Activated T-helper 9 cell treated with anti-CD3 and anti-CD28 coated beads, Interleukin-2, amount 50 U/mL, for 16 hours (primary cell): ENCODE measurements around the gene MCOLN2.
A peak's percentile ranks its signal among the peaks of the same experiment; 100 is the strongest.
"Not testable (repeated sequence)": the region's sequence is repeated elsewhere in the genome, so short reads cannot be mapped to it uniquely, and the experiment has no call there.

ENCODE experiments used
- DNase-seq: peaks from one replicate; pipeline ENCODE4 v3.0.0-alpha.2; 2020; ENCODE audit warnings: low read depth

The MCOLN2 gene

DNA sequence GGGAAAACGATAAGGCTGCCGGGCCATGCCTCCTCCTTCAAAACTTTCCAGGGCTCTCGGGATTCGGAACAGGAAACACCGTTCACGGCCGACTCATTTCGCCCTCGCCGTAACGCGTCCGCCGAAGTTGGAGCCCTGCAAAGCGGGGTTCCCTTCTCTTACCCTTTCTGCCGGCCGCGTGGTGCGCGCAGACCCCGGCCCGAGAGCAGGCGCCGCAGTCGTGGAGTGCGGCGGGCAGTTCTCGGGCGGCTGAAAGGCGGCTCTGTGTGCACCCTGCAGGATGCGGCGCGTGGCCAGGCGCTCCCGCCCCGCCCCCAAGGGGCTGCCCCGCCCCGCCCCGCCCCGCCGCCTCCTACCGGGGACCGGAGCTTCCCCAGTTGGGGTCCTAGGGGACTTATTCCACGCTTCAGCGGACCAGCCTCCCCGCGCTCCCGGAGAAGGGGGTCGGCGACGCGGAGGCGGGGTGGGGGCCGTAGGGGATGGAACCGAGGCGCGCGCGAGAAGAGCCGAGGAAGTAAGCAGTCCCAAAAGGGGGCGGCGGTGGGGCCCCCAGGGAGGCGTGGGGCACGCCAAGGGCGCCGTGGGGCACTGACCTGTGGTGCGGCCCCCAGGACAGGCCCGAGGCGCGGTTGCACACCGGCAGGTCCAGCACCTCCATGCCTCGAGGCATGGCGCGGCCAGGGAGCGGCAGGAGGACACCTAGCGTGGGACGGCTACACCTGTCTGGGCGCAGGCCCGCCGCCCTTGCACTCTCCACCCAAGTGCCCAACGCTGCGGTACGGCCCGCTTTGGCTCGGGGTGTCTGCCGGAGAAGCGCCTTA is at the start of gene MCOLN2:
Gene MCOLN2 (minus strand): TSS at position 268 of the 821 bp plus-strand sequence. CDS start 241 bp downstream, at position 27.
- peak; percentile 38 for DNase-seq

- DNase-seq: no peak
These were observed 45.5 kb upstream of the MCOLN2 start for GRCh38 chr1:85042413-85042812.

DNA sequence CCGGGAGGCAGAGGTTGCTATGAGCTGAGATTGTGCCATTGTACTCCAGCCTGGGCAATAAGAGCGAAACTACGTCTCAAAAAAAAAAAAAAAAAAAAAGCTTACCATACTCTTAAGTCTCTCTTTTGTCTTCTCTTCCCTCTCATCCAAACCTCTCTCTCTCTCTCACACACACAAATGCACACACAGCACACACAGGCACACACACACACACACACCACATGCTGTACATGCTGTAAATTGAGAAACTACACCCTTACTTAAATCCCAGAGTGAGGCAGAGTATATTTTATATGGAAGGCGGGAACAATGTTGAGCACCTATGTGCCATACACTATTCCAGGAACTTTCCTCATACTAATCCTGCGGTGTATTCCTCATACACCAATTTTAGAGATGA is 44.9 kb upstream of the MCOLN2 start:
- DNase-seq: no peak

DNA sequence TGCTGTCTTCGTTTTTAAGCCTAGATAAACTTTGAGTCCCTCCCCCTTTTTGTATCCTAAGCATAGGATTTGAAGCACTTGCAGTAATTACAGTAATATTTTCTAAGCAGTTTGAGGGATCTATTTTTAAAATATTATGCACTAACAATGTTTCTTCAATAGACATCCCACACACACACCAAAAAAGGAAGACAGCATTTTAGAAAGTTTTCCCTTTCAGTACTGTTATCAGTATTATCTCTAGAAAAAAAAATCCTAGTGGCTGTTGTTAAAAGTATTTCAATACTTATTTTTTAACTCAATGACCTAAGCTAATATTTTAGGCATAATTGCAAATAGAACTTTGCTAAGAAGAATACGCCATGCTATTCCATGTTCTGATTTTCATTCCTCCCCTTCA is 36.3 kb upstream of the MCOLN2 start:
- DNase-seq: no peak

- DNase-seq: no peak
These were observed 33.6 kb upstream of the MCOLN2 start for GRCh38 chr1:85030536-85030935.

- no peak for DNase-seq
These were observed 31.2 kb upstream of the MCOLN2 start for GRCh38 chr1:85028151-85028550.

GRCh38 chr1:85027242-85027983 is 30.5 kb upstream of the MCOLN2 start:
- no peak for DNase-seq

- DNase-seq: no peak
These were observed 29.0 kb upstream of the MCOLN2 start for GRCh38 chr1:85025940-85026339.

DNA sequence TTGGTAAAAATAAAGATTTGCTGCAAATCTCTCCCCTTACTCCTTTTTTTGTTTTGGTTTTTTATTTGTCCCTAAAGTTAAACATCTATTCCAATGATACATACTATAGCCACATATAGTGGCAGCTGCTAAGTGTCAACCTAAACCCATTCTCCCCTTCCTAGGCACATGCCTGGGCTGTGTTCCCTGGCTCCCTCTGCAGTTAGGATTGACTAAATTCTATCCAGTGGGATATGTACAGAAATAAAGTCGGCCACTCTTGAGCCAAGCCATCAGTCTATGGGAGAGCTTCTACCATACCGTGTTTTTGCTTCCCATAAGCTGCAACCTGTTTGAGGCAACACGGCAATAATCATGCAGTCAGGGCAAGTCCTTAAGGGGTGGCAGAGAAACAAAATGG is 27.8 kb upstream of the MCOLN2 start:
- no peak for DNase-seq

- DNase-seq: no peak
These were observed 25.8 kb upstream of the MCOLN2 start for GRCh38 chr1:85022700-85023099.

DNA sequence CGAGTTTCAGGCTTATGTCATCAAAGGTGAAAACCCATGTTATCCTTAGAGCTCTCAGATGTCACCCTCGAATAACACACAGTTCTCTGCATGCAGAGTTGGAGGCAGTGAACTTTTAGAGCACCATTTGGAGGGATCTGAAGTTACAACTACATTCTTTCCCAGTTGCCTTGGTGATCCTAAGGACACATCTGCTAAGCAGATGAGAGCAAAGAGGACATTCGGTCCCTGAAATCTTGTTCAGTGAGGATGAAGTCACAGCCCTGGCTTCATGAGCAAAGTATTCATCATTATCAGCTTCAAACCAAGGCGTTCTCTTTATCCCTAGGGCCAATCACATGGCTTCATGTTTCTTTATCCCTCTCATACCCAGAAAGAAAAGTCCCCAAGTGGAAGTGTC is 23.1 kb upstream of the MCOLN2 start:
- no peak for DNase-seq

DNA sequence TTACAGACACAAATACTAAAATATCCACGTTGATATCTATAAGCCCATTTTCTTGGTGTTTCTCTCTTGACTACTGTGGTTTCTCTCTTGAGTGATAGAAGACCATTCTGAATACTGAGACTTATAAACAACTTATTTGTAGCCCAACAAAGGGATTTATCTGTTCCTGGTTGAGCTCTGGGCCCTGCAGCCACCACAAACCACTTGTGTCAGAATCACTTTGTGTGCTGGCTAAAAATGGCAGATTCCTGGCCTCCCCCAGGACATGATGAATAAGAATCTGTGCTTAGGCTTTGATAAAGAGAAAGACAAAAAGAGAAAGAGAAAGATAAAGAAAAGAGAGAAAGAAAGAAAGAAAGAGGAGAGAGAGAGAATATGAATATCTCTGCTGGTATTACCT is 18.9 kb upstream of the MCOLN2 start:
- DNase-seq: no peak

DNA sequence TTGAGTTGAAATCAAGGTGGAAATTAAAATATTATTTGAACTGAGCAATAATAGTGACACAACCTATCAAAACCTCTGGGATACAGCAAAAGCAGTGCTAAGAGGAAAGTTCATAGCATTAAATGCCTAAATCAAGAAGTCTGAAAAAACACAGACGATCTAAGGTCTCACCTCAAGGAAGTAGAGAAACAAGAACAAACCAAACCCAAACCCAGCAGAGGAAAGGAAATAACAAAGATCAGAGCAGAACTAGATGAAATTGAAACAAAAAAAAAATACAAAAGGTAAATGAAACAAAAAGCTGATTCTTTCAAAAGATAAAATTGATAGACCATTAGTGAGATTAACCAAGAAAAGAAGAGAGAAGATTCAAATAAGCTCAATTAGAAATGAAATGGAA is 8.7 kb upstream of the MCOLN2 start:
- not testable (repeated sequence) for DNase-seq

DNA sequence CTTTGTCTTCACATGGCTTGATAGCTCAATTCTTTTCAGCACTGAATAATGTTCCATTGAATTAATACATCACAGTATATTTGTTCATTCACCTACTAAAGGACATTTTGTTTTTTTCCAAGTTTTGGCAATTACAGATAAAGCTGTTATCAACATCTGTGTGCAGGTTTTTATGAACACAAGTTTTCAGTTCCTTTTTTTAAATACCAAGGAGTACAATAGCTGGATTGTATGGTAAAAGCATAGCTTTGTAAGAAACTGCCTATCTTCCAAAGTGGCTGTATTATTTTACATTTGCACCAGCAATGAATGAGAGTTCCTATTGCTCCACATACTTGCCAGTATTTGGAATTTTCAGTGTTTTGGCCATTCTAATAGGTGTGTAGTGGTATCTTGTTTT is 4.8 kb upstream of the MCOLN2 start:
- DNase-seq: no peak

- peak; percentile 17 for DNase-seq
These were observed 1.8 kb upstream of the MCOLN2 start for GRCh38 chr1:84998642-84999280.

DNA sequence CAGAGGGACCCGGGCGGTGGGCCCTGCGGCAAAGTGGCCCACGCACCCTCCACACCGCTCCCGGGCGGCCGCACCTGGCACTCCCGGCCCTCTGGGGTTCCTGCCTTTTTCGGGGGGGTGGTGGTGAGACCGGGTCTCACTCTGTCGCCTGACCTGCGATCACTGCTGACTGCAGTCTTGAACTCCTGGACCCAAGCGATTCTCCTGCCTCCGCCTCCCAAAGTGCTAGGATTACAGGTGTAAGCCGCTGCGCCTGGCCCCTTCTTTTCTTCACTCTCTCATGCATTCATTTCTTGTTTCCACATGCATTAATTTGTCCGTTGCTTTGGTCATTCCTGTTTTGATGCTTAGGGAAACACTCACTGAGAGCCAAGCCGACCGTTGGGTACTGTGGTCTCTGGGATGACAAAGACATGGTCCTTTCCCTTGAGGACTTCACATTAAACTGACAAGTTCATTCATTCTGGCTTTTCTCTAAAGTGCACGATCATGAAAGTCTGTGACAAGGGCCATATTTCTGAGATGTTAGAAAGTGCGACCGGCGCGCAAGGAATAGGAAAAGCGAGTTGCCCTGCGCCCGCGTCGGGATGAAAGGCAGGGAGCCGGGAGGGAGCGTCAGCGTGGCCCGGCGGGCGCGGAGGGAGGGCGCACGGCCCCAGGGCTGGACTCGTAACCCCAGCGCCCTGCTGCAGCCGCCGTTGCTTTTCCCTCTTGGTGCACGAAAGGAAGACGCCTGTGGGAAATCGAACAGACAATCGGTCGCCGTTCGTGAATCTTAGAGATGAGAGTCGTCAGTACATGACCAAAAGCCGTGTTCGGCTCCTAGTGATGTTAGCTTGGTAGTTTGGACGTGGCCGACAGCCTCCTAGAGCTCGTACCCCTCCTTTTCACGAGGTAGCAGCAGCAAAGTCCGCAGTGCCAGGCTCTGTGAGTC is 1.0 kb upstream of the MCOLN2 start:
- no peak for DNase-seq

- DNase-seq: no peak
These were observed 1.2 kb downstream of the MCOLN2 start for GRCh38 chr1:84995484-84996334.

DNA sequence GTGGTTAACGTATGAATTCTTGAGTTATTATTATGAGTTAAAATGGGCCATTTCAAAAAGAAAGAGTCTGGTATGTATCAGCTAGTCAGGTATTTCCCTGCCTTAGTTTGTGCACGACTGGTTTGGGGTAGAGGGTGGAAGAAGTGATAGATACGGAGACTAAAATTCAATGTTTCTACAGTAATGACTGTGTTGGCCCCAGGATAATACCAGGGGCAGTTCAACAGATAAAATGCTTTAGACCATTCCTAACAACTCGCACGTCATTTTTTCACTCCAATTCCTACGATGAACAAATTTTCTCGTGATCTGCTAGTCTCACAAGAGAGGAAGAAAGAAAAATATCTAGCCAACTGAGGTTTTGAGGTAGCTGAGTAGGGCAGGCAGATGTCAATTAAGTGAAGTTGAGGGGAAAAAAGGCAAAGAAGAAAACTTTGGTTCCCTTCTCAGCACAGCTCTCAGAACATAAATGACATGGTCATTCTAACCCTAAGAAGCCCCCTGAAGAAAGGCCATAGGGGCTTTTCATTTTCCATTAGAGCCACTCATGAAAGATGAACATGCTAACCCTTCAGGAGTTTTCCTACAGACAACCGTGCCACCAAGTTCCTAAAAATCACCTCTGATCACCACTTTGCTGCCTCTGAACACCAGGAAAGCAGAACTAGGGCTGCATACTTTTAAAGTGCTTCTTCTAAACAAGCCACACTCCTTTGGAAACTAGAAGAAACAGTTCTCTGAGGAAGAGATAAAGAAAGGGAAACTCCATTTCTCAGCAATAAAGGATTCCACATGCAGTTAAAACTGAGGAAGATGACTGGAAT is 5.6 kb downstream of the MCOLN2 start:
- DNase-seq: no peak

DNA sequence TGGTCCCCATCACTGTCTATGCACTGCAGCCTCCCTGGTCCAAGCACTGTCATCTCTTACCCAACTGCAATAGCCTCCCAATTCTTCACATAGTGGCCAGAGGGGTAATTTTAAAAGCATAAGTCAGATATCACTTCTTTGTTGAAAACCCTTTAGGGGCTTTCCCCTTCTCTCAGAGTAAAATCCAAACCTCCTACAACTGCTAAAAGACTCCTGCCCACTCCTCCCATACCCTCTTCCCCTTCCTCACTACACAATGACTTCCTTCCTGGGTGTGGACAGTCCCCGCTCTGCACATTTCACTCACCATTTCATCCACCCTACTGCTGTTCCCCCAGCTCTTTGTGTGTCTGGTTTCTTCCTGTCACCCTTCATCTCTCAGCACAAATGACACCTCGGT is 8.3 kb downstream of the MCOLN2 start:
- no peak for DNase-seq

DNA sequence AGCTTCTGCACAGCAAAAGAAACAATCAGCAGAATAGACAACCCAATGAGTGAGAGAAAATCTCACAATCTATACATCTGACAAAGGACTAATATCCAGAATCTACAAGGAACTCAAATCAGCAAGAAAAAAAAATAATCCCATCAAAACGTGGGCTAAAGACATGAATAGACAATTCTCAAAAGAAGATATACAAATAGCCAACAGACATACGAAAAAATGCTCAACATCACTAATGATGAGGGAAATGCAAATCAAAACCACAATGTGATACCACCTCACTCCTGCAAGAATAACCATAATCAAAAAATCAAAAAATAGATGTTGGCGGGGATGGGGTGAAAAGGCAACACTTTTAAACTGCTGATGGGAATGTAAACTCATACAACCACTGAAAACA is 10.4 kb downstream of the MCOLN2 start:
- not testable (repeated sequence) for DNase-seq
